Measurements from ENCODE around the gene HNF4A. TPM values are rescaled to one million over a fixed set of nuclear protein-coding genes. Genes with fewer than 3 reads are reported as not detected.

Gene HNF4A
- total and polyA plus RNA-seq, 2 of the 4 experiments (the other 2 are of a cell fraction) = not detected

- H4K8ac ChIP-seq (ENCODE audit: low read depth in 2 of 2, low read length in 2 of 2) = no peak overlapping the region
- no CpG with 5 or more reads among the region's 7 CpGs for WGBS, 2 experiments (ENCODE audit: extremely low coverage in 2 of 2, insufficient read length in 1 of 2)
- TF ChIP-seq MXI1 (IDR thresholded peaks at IDR 0.05; ENCODE audit: borderline replicate concordance, low read depth, low read length) = no peak
- no peak for TF ChIP-seq ELK1 (IDR thresholded peaks at IDR 0.05; ENCODE audit: borderline replicate concordance, low read depth, low read length)
- no peak for TF ChIP-seq CTCF (conservative IDR thresholded peaks at IDR 0.05; ENCODE audit: low read depth, low read length)
- no peak for TF ChIP-seq BHLHE40 (IDR thresholded peaks at IDR 0.05; ENCODE audit: low read depth, low read length)
- TF ChIP-seq MAZ (IDR thresholded peaks at IDR 0.05; ENCODE audit: borderline replicate concordance, low read depth, low read length) = no peak
- no peak for TF ChIP-seq FOS (IDR thresholded peaks at IDR 0.05; ENCODE audit: low read depth, low read length)
- no peak for TF ChIP-seq RCOR1 (IDR thresholded peaks at IDR 0.05; ENCODE audit: insufficient replicate concordance, low read length)
- TF ChIP-seq CEBPB (IDR thresholded peaks at IDR 0.05; ENCODE audit: low read depth, low read length) = no peak
- H3K23ac ChIP-seq (ENCODE audit: low read depth, low read length) = no peak overlapping the region
- intact Hi-C loops (cut with micrococcal nuclease) = no loop called here
- no peaks in the 10 kb centered on the region; the same call in 1 of the 2 replicates for H3K9me1 ChIP-seq (ENCODE audit: insufficient read depth, low read length)
- H4K5ac ChIP-seq (ENCODE audit: low read depth, low read length) = no peak overlapping the region
- BruUV-seq (replicated peaks) = no TSS peak
- H4K20me1 ChIP-seq (ENCODE audit: insufficient read depth, low read length) = no peaks in the 10 kb centered on the region
- no peak overlapping the region for H2BK15ac ChIP-seq (ENCODE audit: low read depth, low read length)
- H2BK120ac ChIP-seq (ENCODE audit: low read depth, low read length) = no peak overlapping the region
- H2BK5ac ChIP-seq (ENCODE audit: low read depth, low read length, poor library complexity, severe bottlenecking) = no peak overlapping the region
- ChIA-PET CTCF (no interaction called here), POLR2A (ENCODE audit: unreplicated experiment) (no interaction called here)
- no peak overlapping the region for H2AK9ac ChIP-seq (replicated peaks; ENCODE audit: low read depth, low read length, poor library complexity)
- H3K27me3 ChIP-seq (ENCODE audit: control insufficient read depth, insufficient read depth, low read length) = peaks cover 23% of the 10 kb centered on the region
- DNase-seq (no peak), ATAC-seq (ENCODE audit: low read depth) (no peak)
- dilution Hi-C loops (cut with HindIII; ENCODE audit: low sequenced_read_pairs, unreplicated experiment) = no loop called here
- no peak overlapping the region for H2AFZ ChIP-seq (replicated peaks; ENCODE audit: low read length, poor library complexity)
- no peak overlapping the region for H2AK5ac ChIP-seq (ENCODE audit: low read depth, low read length)
- H2BK20ac ChIP-seq (ENCODE audit: low read depth, low read length) = no peak overlapping the region
- H4K91ac ChIP-seq (ENCODE audit: insufficient read depth, low read depth, low read length) = no peak overlapping the region
- no peaks in the 10 kb centered on the region for H3K9me3 ChIP-seq (ENCODE audit: control insufficient read depth, insufficient read depth, low read length)
- H3K4ac ChIP-seq (ENCODE audit: low read depth, low read length) = no peak overlapping the region
- no peak overlapping the region for H3K14ac ChIP-seq (replicated peaks; ENCODE audit: low read depth, low read length)
- H3K4me3 ChIP-seq (ENCODE audit: insufficient read depth, low read depth, low read length) = no peak overlapping the region
- H3K4me2 ChIP-seq (ENCODE audit: low read depth, low read length) = no peak overlapping the region
- H3K56ac ChIP-seq (ENCODE audit: extremely low read depth, insufficient read depth, low read length) = no peak overlapping the region
- in situ Hi-C loops (cut with MboI; ENCODE audit: low sequenced_read_pairs) = no loop called here
- no peak overlapping the region for H3K18ac ChIP-seq (ENCODE audit: low read depth, low read length)
- H3K79me1 ChIP-seq (ENCODE audit: low read depth in 1 of 2, low read length in 2 of 2) = no peaks in the 10 kb centered on the region
- no peak overlapping the region for H3K9ac ChIP-seq (ENCODE audit: low read depth, low read length)
- no peaks in the 10 kb centered on the region for H3K36me3 ChIP-seq (ENCODE audit: control insufficient read depth, insufficient read depth, low read length)
- no peaks in the 10 kb centered on the region for H3K4me1 ChIP-seq (ENCODE audit: control insufficient read depth, insufficient read depth, low read length)
- no peak overlapping the region for H3K27ac ChIP-seq (ENCODE audit: insufficient read depth, low read length)
Observed at GRCh38 chr20:44406572-44407137, 51.2 kb downstream of the HNF4A start.
